Kasumi-1 (cell line): ENCODE measurements around the gene EFNA2.
"Not testable (repeated sequence)": the region's sequence is repeated elsewhere in the genome, so short reads cannot be mapped to it uniquely, and the experiment has no call there.

Experiments used
- DNase-seq, 2 experiments: peaks; one replicate each; lab custom pipeline; 2025; lab: John Stamatoyannopoulos, UW

Gene EFNA2

DNA sequence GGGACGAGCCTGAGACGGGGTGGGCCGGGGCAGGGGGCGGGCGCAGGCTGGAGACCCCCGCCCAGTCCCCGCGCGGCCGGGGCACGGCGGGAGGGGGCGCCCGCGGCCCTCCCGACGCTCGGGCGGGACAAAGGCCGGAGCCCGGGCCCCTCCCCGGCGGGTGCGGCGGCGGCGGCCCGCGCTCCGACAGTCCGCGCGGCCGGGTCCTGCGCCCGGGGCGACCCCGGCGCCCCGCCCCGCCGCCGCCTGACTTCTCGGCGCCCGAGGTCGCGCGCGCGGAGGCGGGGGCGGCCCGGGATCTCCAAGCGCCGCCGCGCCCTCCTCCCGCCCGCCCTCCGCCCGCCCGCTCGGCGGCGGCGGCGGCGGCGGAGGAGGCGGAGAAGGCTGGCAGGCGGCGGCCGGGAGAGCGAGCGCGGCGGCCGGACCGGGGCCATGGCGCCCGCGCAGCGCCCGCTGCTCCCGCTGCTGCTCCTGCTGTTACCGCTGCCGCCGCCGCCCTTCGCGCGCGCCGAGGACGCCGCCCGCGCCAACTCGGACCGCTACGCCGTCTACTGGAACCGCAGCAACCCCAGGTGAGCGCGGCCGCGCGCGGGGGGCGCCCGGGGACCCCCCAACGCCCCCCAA is at the start of gene EFNA2:
TSS of gene EFNA2 (plus strand) at position 137 of the 624 bp plus-strand sequence. CDS start at position 433, 296 bp downstream.
- DNase-seq, result no peak

GRCh38 chr19:1236576-1236975 is 49.1 kb upstream of the EFNA2 start:
- no peak for DNase-seq

DNA sequence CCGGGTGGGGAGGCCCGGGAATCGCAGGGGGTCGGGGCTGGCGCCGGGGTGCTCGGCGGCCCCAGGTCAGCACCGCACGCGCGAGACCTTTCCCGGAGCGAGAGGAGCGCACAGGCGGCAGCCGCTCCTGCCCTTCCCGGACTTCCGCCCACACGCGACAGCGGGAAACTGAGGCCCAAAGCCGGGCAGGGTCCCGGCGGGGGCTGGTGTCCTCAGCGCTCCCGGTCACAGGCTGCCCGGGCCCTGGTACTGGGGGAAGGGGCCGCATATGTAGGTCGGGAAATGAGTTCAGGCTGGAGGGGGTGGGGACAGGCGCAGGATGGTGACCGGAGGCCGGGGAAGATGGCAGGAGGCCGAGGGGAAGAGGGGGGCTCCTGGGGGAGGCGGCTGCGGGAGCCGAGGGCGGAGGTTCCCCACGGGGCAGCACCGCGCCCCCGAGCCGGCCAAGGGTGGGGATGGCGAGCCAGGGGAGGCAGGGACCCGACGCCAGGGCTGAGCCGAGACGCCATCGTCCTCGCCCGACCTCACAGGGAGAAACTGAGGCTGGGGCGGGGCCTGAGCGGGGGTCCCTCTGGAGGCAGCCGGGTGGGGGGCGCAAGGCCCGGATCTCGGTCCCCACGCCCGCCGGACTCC is 48.5 kb upstream of the EFNA2 start:
- DNase-seq, result no peak

DNA sequence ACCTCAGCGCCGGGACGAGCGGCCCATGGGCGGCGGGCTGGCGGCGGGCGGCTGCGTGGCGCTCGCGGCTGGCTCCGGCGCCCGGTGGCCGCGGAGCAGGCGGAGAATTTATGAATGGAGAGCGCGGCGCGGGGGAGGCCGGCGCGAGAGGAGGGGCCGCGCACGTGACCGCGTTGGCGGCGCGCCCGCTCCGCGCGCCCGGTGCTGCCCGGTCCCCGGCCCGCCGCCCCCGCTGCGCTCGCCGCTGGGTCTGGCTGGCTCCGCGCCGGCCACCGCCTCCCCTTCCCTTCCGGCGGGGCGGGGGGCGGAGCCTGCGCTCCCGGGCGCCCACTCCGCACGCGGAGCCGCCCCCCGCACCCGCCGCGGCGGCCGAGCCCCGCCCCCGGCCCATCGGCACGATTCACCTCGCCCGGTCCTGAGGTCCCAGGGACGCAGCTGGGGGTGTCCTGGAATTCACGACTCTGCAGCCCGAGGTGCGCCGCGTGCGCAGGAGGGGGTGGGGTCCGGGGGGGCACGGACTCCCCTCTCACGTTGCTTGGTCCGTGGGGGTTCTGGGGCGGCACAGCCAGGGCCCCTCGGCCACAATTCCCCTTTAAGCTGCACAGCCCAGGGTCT is 47.8 kb upstream of the EFNA2 start, which contains the start of gene CBARP:
TSS of gene CBARP (minus strand) at position 252 of the 615 bp plus-strand sequence. CDS start 1,905 bp downstream, outside the sequence.
- no peak for DNase-seq

DNA sequence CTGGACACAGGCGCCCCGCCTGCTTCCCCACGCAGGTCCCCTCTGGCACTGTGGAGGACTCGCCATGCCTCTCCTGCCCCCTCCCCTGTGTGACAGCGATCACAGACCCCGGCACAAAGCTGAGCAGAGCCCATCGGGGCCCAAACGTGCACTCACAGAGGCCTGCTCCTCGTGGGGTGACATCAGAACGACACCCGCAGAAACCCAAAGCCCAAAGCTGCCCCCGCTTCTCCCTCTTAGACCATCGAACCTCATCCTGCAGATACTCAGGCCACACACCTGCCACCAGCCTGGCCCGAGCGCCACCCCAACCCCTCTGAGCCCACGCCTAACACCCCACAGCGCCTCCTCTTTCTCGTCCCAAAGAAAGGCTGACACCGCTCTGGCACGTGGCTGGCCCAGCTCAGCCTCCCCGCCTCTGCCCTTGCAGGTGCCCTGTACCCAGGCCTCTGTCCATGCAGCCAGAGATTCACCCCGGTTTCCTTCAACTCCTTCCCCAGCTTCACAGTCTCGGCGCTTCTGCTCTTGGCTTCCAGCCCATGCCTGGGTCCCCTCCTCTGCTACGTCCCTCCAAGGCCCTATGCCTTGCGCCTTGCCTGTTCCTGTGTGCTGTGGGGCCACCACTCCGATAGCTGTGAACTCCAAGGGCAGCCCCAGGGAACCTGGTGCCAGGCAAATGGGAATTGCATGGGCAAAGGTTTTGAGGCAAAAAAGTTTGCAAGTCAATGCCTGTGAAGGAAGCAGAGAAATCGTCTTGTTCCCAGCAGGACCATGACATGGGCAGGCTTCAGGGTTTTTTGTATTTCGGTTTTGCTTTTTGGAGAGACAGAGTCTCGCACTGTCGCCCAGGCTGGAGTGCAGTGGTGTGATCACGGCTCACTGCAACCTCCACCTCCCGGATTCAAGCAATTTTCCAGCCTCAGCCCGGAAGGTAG is 47.0 kb upstream of the EFNA2 start:
- DNase-seq, result no peak

- DNase-seq, result no peak
These were observed 46.3 kb upstream of the EFNA2 start for GRCh38 chr19:1239420-1239795.

DNA sequence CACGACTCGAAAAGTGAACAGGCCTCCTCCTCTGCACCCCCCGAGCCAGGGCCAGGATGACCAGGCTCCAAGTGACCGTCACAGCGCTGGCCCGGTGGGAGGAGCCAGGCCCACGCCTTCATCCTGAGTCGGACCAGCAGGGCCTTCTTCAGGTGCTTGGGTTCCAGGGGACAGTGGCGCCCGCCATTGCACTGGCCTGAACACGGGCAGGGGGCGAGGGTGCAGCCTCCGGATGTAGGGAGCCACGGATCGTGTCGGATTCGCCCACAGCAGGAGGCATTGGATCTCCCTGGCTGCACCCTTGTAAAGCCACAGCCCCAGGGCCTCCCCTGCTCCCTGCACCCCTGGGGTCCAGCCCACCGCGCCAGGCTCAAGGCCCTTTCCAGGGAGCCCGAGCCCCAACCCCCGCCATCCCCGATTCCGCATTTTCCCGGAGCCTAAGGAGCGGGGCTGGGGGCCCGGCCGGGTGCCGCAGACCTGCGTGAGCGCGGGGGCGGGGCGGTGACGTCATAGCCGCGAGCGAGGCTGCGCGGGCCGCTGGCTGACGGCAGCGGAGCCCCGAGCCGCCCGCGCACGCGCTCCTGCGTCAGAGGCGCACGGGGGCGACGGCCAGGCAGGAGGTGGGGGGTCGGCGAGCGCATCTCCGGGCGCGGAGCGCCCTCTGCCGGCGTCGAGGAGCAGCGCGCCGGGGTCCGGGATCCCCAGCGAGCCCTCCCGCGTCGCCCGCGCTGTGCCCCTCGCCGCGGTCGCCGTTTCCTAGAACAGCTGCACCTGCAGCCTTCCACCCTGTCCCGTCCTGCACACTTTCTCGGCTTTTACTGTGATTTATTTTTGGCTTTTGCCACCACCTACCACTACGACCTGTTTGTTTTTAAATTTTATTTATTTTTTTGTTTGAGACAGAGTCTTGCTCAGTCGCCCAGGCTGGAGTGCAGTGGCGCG is 45.6 kb upstream of the EFNA2 start:
- peak; percentile 71 to 84 for DNase-seq

GRCh38 chr19:1240925-1241324 is 44.7 kb upstream of the EFNA2 start:
- DNase-seq, result no peak

- DNase-seq, result peak; percentile 80 to 91
These were observed 44.1 kb upstream of the EFNA2 start, which contains the start of gene ATP5F1D for GRCh38 chr19:1241417-1242095. Gene ATP5F1D, plus strand, starts transcription at chr19:1241751. Its CDS starts 100 bp downstream, at chr19:1241851.

DNA sequence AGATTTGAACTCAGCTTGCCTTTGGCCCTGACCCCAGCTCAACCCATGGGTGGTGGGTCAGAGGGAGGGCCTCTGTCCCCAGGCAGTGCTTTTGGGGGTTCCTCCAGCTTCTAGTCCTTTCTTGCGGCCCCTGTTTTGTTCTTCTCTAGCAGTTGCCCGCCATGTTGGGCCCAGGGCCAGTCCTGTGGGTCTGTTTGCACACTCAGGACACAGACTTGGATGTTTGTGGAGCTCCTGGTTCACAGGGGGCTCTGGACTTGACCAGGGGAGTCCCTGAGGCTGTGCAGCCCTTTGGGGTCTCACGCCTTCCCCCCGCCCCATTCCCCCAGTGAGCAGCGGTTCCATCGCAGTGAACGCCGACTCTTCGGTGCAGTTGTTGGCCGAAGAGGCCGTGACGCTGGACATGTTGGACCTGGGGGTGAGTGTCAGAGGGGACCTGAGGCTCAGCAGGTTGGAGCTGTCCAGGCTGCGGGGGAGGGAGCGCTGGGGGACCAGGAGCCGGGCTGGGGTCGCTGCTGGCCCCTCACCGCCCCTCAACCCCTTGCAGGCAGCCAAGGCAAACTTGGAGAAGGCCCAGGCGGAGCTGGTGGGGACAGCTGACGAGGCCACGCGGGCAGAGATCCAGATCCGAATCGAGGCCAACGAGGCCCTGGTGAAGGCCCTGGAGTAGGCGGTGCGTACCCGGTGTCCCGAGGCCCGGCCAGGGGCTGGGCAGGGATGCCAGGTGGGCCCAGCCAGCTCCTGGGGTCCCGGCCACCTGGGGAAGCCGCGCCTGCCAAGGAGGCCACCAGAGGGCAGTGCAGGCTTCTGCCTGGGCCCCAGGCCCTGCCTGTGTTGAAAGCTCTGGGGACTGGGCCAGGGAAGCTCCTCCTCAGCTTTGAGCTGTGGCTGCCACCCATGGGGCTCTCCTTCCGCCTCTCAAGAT is 41.6 kb upstream of the EFNA2 start:
- DNase-seq, result peak; percentile 82 to 83

GRCh38 chr19:1244693-1245451 is 40.8 kb upstream of the EFNA2 start:
- no peak for DNase-seq

DNA sequence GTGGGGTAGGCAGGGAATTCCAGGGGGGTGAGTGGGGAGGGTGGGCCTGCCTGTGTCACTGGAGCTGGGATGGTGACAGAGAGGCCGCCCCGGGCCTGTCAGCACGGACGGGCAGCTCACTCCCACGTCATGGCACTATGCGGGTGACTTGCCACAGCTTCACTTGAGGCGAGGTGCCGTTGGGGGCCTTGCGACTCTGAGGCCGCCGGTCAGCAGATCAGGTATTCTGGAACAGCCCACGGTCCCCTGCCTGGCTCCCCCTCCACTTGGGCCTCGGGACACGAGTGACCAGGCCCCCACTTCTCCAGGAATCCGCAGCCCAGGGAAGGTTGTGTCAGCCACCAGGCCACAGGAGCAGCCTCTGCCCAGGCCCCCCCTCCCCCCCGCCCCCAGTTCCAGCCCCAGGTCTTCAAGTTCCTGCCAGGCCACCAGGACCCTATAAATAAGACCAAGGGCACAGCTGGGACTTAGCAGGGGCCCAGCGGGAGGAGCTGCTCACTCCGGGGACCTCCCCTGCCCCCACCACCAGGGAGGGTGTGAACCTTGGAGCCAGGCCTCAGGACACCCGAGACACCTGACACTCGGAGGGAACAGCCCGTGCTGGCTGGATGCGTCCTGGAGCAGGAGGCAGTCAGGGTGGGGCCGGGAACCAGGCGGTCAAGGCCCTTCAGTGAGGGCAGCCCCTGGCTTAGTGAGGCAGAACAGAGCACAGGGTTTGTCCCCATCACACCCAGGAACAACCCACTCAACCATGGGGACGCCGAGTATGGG is 40.0 kb upstream of the EFNA2 start:
- no peak for DNase-seq

DNA sequence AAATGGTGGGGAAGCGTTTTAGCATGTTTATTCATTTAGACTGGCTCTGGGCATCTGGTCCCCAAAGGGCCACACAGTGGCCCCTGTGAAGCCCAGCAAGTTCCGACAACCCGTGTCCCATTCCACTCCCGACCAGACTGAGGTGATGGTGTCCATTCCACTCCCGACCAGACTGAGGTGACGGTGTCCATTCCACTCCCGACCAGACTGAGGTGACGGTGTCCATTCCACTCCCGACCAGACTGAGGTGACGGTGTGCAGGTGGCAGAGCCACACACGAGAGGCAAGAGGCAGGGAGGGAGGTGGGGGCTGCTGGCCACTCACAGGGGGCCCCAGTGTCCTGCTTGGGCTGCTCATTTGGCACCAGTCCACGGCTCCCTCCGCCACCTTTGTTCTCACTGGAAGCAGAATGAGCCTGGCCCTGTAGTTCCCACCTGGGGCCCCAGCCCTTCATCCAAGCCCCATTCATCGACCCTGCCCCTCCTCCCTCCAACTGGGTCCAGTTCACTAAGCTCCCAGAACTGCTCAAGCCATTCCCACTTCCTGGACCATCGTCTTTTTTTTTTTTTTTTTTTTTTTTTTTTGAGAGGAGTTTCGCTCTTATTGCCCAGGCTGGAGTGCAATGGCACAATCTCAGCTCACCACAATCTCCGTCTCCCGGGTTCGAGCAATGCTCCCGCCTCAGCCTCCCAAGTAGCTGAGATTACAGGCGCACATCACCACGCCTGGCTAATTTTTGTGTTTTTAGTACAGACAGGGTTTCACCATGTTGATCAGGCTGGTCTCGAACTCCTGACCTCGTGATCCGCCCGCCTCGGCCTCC is 39.2 kb upstream of the EFNA2 start:
- not testable (repeated sequence) for DNase-seq

GRCh38 chr19:1247748-1248138 is 37.9 kb upstream of the EFNA2 start:
- DNase-seq, result no peak

DNA sequence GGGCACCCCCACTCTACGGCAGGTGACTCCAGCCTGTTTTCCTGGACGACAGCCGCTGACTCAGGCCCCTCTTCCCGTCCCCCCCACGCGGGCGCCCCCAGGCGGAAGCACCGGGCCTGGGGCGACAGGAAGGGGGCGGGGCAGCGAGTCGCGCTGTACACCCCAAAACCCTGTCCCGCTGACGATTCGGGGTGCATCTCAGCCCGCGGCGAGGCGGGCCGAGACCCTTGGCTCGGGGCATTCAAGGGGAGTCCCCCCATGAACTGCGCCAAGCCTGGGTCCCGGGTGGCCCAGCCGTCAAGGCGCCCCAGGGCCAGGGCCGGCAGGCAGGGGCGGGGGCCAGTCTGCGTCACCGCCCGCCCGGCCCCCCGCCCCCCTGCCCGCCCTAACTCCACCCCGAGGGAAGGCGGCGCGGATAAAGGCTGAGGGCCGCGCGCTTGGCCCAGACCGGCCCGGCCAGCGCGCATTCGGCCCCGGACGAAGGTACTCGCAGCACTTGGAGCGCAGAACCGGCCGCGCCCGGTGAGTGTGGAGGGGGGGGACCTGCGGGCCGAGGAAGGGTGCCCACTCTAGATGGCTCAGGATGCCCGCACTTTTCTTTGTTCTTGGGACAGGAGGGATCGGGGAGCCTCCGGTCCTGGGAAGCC is 37.4 kb upstream of the EFNA2 start, which contains the start of gene MIDN:
TSS of gene MIDN (plus strand) at position 445 of the 647 bp plus-strand sequence. CDS start 1,714 bp downstream, outside the sequence.
- DNase-seq, result peak; percentile 57 to 69

GRCh38 chr19:1248786-1249297 is 36.8 kb upstream of the EFNA2 start:
- DNase-seq, result peak; percentile 57 to 69
